Stimulated activated CD4-positive, alpha-beta T cell treated with anti-CD3 and anti-CD28 coated beads, Interleukin-4, amount 100 ng/mL, for 48 hours (primary cell): ENCODE results near the gene DOCK10.

Experiments
- DNase-seq, 2 donors: peaks; one replicate each; pipeline ENCODE4 v3.0.0-alpha.2; 2020; ENCODE audit warnings: low read depth in 2 of 2

The DOCK10 gene

GRCh38 chr2:224835405-224835804, 206.9 kb downstream of the DOCK10 start:
- DNase-seq: no peak

GRCh38 chr2:224833986-224834385, 208.3 kb downstream of the DOCK10 start:
- DNase-seq: no peak

GRCh38 chr2:224832207-224832606, 210.1 kb downstream of the DOCK10 start:
- no peak for DNase-seq

- DNase-seq: no peak
Measured at GRCh38 chr2:224831530-224831929, 210.7 kb downstream of the DOCK10 start.

- no peak for DNase-seq
Measured at GRCh38 chr2:224820283-224820991, 221.8 kb downstream of the DOCK10 start.

GRCh38 chr2:224819075-224819474, 223.2 kb downstream of the DOCK10 start:
- no peak for DNase-seq

- no peak for DNase-seq
Measured at GRCh38 chr2:224817676-224818075, 224.6 kb downstream of the DOCK10 start.

GRCh38 chr2:224816816-224817215, 225.5 kb downstream of the DOCK10 start:
- no peak for DNase-seq

GRCh38 chr2:224813578-224813977, 228.7 kb downstream of the DOCK10 start:
- no peak for DNase-seq

GRCh38 chr2:224807153-224807964, 234.9 kb downstream of the DOCK10 start:
- no peak for DNase-seq

GRCh38 chr2:224803930-224804329, 238.3 kb downstream of the DOCK10 start:
- DNase-seq: no peak

- DNase-seq: no peak
Measured at GRCh38 chr2:224802407-224802806, 239.9 kb downstream of the DOCK10 start.

- no peak for DNase-seq
Measured at GRCh38 chr2:224801360-224801759, 240.9 kb downstream of the DOCK10 start.

GRCh38 chr2:224799691-224800090, 242.6 kb downstream of the DOCK10 start:
- DNase-seq: no peak

- DNase-seq: no peak
Measured at GRCh38 chr2:224798180-224798579, 244.1 kb downstream of the DOCK10 start.

- no peak for DNase-seq
Measured at GRCh38 chr2:224796695-224797305, 245.5 kb downstream of the DOCK10 start.

GRCh38 chr2:224793946-224794345, 248.3 kb downstream of the DOCK10 start:
- DNase-seq: no peak

GRCh38 chr2:224786848-224787247, 255.4 kb downstream of the DOCK10 start:
- no peak for DNase-seq

- DNase-seq: no peak
Measured at GRCh38 chr2:224781400-224781799, 260.9 kb downstream of the DOCK10 start.

GRCh38 chr2:224780823-224781222, 261.4 kb downstream of the DOCK10 start:
- DNase-seq: no peak

- no peak for DNase-seq
Measured at GRCh38 chr2:224780106-224780505, 262.2 kb downstream of the DOCK10 start.

- DNase-seq: peak; percentile 22 to 26
Measured at GRCh38 chr2:224778474-224778877, 263.8 kb downstream of the DOCK10 start.

- DNase-seq: no peak
Measured at GRCh38 chr2:224777559-224777930, 264.7 kb downstream of the DOCK10 start.
